Skeletal muscle cell (primary cell): ENCODE data around the gene PILRA.
"Not testable (repeated sequence)": the region's sequence is repeated elsewhere in the genome, so short reads cannot be mapped to it uniquely, and the experiment has no call there.

Experiments used
- DNase-seq: peaks from one replicate; pipeline ENCODE4 v3.0.0-alpha.2; 2010; ENCODE audit warnings: low read depth
- H3K4me3 ChIP-seq: 2 replicates; pipeline ENCODE4 v1.5.1; 2011; ENCODE audit warnings: low read depth, mild to moderate bottlenecking, control low read depth, low read length, moderate library complexity

PILRA gene

DNA sequence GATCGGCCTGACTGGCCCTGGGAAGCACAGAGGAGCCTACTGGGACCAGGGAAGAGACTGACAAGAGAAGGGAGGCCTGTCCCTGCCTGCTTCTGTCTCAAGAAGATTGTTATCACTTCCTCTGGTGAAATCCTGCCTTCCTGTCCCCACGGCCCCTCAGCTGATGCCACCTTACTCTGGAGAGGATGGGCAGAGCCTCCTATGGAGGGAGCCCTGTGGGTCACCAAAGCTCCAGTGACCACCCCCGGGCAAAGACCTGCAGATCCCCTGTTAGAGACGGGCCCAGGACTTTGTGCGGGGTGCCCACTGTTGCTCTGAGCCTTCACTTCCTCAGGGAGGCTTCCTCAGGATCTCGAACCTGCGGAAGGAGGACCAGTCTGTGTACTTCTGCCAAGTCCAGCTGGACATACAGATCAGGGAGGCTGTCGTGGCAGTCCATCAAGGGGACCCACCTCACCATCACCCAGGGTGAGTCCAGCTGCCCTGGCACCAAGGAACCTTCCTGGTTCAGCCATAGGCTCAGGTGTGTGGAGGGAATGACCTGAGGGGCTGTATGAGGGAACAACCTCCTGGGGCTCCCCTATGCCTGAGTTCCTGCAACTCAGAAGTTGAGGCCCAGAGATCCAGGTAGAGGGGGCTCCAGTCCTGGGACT, 16.7 kb upstream of the PILRA start:
- no peak overlapping the region for H3K4me3 ChIP-seq
- DNase-seq = no peak

GRCh38 chr7:100357131-100357561, 16.1 kb upstream of the PILRA start:
- no peak overlapping the region for H3K4me3 ChIP-seq
- no peak for DNase-seq

DNA sequence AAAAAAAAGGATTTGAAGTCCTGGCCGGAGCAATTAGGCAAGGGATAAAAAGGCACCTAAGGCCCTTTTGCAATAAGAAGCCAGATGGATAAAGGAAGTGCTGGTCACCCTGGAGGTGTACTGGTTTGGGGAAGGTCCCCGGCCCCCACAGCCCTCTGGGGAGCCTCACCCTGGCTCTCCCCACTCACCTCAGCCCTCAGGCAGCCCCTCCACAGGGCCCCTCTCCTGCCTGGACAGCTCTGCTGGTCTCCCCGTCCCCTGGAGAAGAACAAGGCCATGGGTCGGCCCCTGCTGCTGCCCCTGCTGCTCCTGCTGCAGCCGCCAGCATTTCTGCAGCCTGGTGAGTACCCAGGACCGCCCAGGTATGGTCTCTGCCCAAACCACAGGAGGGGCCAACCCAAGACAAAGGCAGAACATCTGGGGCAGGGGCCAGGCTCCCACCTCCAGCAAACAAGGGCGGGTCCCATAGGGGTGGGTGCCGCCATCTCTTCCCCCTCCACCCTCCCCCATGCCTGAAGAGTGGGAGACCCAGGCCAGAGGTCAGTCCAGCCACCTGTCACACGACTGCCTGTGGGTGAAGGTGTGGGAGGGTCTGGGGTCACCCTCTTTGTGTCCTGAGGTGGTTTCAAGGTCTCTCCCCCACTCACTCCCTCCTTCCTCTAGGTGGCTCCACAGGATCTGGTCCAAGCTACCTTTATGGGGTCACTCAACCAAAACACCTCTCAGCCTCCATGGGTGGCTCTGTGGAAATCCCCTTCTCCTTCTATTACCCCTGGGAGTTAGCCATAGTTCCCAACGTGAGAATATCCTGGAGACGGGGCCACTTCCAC, 15.0 kb upstream of the PILRA start, which contains the start of gene PILRB:
TSS of gene PILRB (plus strand) at position 91 of the 830 bp plus-strand sequence. CDS start at position 277, 186 bp downstream.
- no peak within 1 kb of the TSS for H3K4me3 ChIP-seq
- DNase-seq = no peak

GRCh38 chr7:100358857-100359212, 14.5 kb upstream of the PILRA start:
- H3K4me3 ChIP-seq = no peak overlapping the region
- no peak for DNase-seq

DNA sequence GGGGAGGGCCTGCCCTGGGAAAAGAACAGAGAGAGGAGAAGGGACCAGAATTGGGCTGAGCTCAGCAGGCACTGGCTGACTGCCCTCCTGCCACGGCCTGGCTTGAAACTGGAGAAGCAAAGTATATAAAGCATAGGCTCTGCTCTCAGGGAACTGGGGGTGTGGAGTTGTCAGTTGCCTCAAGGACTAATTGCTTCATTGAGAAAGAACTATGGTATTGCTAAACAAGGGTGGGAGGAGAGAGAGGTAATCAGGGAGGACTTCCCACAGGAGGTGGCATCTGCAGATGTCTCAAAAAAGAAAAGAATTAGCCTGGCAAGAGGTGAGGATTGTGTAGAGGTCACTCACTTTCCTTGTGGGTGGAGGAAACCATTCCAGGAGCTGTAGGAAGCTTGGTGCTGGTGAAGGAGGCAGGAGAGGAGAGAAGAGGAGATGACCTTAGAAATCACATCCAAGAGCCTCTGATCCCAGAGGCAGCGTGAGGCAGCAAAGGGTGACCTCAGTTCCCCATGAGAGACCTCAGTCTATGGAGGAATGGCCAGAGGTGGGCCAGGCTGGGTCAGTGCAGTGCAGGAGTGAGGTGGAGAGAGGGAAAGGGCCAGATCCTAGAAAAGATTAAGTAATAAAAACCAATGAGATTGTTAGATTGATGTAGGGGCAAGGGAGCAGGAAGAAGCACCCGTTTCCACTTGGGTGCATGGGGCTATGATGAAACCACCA, 13.0 kb upstream of the PILRA start:
- H3K4me3 ChIP-seq = no peak overlapping the region
- DNase-seq = no peak

- H3K4me3 ChIP-seq = no peak overlapping the region
- no peak for DNase-seq
These were observed 10.2 kb upstream of the PILRA start for GRCh38 chr7:100363098-100363497.

DNA sequence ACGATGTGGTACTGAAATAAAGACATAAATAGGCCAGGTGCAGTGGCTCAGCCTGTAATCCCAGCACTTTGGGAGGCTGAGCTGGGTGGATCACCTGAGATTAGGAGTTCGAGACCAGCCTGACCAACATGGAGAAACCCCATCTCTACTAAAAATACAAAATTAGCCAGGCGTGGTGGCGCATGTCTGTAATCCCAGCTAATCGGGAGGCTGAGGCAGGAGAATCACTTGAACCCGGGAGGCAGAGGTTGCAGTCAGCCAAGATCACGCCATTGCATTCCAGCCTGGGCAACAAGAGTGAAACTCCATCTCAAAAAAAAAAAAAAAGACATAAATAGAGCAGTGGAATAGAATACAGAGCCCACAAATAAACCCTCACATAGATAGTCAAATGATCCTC, 9.5 kb upstream of the PILRA start:
- not testable (repeated sequence) for H3K4me3 ChIP-seq, DNase-seq

GRCh38 chr7:100364480-100364879, 8.8 kb upstream of the PILRA start:
- H3K4me3 ChIP-seq = no peak overlapping the region
- no peak for DNase-seq

- not testable (repeated sequence) for H3K4me3 ChIP-seq, DNase-seq
These were observed 7.3 kb upstream of the PILRA start for GRCh38 chr7:100365998-100366367.

GRCh38 chr7:100366411-100367250, 6.7 kb upstream of the PILRA start:
- H3K4me3 ChIP-seq = no peak overlapping the region
- no peak for DNase-seq

- H3K4me3 ChIP-seq = no peak overlapping the region
- DNase-seq = no peak
These were observed 6.1 kb upstream of the PILRA start for GRCh38 chr7:100367251-100367620.

GRCh38 chr7:100367676-100368613, 5.3 kb upstream of the PILRA start:
- no peak overlapping the region for H3K4me3 ChIP-seq
- no peak for DNase-seq

GRCh38 chr7:100369105-100369504, 4.2 kb upstream of the PILRA start:
- no peak for DNase-seq
- H3K4me3 ChIP-seq = no peak overlapping the region

- no peak overlapping the region for H3K4me3 ChIP-seq
- DNase-seq = no peak
These were observed 3.0 kb upstream of the PILRA start for GRCh38 chr7:100370303-100370702.

- no peak for DNase-seq
- no peak overlapping the region for H3K4me3 ChIP-seq
These were observed 2.5 kb upstream of the PILRA start for GRCh38 chr7:100370746-100371145.

DNA sequence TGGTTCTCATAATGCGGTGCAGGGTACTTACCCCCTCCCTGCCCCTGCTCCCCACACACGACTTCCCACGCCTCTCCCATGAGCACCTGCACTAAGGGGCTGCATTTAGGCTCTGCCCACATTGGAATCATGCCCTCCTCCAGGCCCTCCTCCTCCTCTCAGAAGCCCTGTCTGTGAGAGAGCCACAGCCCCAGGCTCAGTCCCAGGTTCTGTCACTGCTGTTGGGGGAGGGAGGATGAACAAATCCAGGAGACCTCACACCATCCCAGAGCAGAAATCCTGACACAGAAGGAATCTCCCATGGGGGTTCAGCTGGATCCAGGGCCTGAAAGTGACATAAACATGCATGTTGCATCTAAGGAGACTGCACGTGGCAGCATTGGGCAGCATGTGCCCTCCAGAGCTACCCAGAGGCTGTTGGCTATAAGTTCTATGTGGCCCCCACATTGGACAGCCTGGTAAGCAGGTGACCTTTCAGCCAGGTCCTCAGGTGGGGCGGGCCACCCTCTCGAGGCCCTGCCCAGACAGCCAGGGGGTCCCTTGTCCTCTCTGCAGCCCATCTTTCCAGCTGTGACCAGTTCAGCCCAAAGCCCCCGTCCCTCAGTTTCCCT, 1.6 kb upstream of the PILRA start:
- no peak for DNase-seq
- H3K4me3 ChIP-seq = no peak overlapping the region

GRCh38 chr7:100372256-100372655, 1.0 kb upstream of the PILRA start:
- peak; percentile 36 for DNase-seq
- H3K4me3 ChIP-seq = no peak overlapping the region

DNA sequence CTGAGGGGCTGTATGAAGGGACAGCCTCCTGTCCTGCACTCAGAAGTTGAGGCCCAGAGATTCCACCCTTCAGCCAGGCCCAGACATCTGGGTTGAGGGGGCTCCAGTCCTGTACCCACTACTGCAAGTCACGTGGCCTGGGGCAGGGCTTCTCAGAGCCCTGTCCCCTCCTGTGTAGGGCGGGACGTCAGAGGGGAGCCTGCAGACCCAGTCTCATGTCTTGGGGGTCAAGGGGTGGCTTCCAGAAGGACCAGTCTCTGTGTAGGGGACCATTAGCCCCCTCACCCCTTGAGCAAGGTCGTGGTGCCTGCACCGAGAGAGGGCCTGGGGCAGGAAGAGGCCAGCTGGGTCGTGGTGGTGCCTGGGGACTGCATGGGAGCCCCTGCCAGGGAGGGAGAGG, 593 bp upstream of the PILRA start:
- H3K4me3 ChIP-seq = no peak overlapping the region
- DNase-seq = no peak
